SK-N-MC (cell line): ENCODE data around the gene SPCS2.

Source experiments
- DNase-seq: peaks from one replicate; pipeline ENCODE4 v3.0.0-alpha.2; 2011; ENCODE audit warnings: low read depth, low spot score
- H3K27ac ChIP-seq: fragments of 200-600 bp; sonication (generic); 2 replicates; pipeline ENCODE4 v1.5.1; 2016; ENCODE audit warnings: mixed run types
- H3K36me3 ChIP-seq: fragments of 200-600 bp; sonication (generic); 2 replicates; pipeline ENCODE4 v1.6.1; 2017; ENCODE audit warnings: antibody characterized with exemption, low read length, mixed read lengths; ENCODE audit not compliant: insufficient read depth
- H3K4me3 ChIP-seq: fragments of 200-600 bp; sonication (generic); 2 replicates; pipeline ENCODE4 v1.5.1; 2016
- H3K9ac ChIP-seq: fragments of 200-600 bp; sonication (generic); 2 replicates; pipeline ENCODE4 v1.8.0; 2017; ENCODE audit warnings: mixed run types, mixed read lengths; ENCODE audit not compliant: insufficient read length
- H3K9me3 ChIP-seq: fragments of 200-600 bp; sonication (generic); 2 replicates; pipeline ENCODE4 v1.6.1; 2017; ENCODE audit warnings: low read depth, mild to moderate bottlenecking, antibody characterized with exemption, low read length, moderate library complexity, mixed read lengths
- EZH2 ChIP-seq: fragments of 200-600 bp; sonication (generic); IDR thresholded peaks from one replicate; pipeline ENCODE4 v1.6.1; 2017; ENCODE audit warnings: antibody characterized with exemption
- FOXP2 ChIP-seq: optimal IDR thresholded peaks from 2 replicates; pipeline ENCODE3; 2011; ENCODE audit warnings: mild to moderate bottlenecking, moderate library complexity; ENCODE audit not compliant: insufficient read depth; ENCODE audit errors: extremely low read length, control extremely low read depth
- POLR2AphosphoS5 ChIP-seq: IDR thresholded peaks from 2 replicates; pipeline ENCODE4 v1.6.1; 2012; ENCODE audit warnings: mild to moderate bottlenecking, low read depth, low read length, borderline replicate concordance

The SPCS2 gene

DNA sequence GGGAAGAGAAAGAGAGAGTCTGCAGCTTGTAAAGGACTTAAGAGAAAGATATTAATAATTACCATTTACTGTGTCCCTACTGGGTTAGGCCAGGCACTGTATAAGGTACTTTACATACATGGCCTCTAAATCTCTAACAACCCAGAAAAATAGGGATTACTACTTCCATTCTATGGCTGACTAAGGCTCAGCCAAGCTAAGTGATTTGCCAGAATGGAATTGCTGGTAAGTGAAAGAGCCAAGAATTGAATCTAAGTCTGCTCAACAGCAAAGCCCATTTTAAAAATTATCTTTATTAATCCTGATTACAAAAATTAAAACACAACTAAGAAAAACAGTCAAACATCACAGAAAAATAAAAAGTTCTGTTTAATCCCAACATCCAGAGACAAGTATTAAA, 21.6 kb upstream of the SPCS2 start:
- H3K27ac ChIP-seq, result no peak overlapping the region
- no peaks in the 10 kb centered on the region for H3K9me3 ChIP-seq
- TF ChIP-seq EZH2, result no peak
- H3K4me3 ChIP-seq, result no peak overlapping the region
- H3K9ac ChIP-seq, result no peak overlapping the region
- H3K36me3 ChIP-seq, result no peaks in the 10 kb centered on the region
- DNase-seq, result no peak

DNA sequence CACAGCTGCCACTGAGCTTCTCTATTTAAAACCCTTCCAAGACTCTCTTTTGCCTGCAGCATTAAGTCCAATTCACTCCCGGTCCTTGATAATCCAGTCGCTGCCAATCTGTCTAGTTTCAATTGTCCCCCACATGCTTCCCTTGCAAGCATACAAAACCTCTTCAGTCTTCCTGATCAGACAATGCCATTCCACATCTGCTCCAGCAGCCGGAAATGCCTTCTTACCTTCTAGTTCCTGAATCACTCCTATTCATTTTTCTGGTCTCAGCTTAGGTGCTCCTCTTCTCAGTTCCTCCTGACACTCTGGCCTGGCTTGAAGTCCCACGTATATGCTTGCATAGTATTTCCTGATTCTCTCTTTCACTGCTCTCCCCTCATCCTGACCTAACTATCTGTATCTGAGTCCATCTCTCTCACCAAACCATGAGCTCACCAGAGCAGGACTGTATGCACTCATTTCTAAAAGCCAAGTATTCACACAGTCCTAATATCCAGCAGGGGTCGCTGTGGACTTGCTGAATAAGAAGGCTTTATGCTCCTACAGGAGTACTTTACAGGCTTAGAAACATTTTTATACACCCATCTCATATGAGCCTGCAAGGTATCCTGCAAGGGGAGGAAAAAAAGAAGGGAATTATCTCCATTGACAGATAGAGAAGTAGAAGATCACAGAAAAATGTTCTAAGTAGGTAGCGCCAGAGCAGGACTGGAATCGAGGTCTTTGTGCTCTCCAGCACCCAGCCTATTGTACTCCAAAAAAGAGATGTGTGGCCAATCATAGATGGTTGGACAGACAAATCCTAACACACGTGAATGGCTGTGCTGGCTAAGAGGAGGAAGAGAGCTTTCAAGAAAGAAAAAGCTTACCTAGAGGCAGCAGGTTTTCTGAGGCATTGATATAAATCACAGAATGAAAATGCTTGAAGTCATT, 19.4 kb upstream of the SPCS2 start:
- DNase-seq, result peak; percentile 87
- no peak overlapping the region for H3K9ac ChIP-seq
- no peak overlapping the region for H3K4me3 ChIP-seq
- H3K27ac ChIP-seq, result no peak overlapping the region
- no peak for TF ChIP-seq POLR2AphosphoS5
- TF ChIP-seq EZH2, result no peak
- no peak for TF ChIP-seq FOXP2
- H3K9me3 ChIP-seq, result no peaks in the 10 kb centered on the region
- H3K36me3 ChIP-seq, result no peaks in the 10 kb centered on the region; the same call in 1 of the 2 replicates

DNA sequence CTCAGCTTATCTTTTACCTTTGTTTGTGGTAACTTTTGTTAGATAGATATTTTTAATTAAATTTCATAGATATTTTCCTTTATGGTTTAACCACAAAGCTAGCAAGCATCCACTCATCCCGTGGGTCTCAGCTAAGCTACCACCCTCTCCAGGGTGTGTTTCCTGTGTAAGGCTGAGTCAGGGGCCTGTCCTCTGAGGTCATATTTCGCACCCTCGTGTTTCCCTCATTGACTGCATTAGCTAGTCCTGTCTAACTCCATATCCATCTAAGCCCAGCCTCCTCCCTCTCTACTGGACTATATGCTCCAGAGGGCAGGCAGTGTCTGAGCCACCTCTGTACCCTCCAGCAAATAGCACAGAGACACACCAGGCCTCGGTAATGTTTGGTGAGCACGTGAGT, 16.9 kb upstream of the SPCS2 start:
- Histone ChIP-seq H3K9me3 (no peaks in the 10 kb centered on the region), H3K9ac (no peak overlapping the region), H3K4me3 (no peak overlapping the region), H3K36me3 (peaks cover 8% of the 10 kb centered on the region; the same call in 1 of the 2 replicates), H3K27ac (no peak overlapping the region)
- DNase-seq, result no peak
- TF ChIP-seq POLR2AphosphoS5, result no peak
- TF ChIP-seq FOXP2, result no peak

DNA sequence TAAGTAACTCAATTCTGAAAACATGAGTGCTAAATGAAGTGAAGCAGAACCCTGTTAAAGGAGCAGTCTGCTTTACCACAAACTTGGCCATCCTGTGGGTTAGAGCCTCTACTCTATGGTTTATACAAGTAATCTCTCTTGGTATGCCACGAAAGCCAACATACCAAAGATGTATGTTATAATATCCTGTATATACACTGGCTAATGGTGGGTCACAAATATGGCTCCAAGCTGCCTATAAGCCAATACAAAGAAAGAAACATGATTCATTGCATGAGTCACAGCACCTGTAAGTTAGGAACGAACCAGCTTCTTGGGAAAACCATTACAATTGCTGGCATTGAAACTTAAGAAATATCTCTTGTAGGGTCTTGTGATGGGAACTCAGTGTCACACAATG, 16.3 kb upstream of the SPCS2 start:
- Histone ChIP-seq H3K9me3 (no peaks in the 10 kb centered on the region), H3K9ac (no peak overlapping the region), H3K36me3 (peaks cover 8% of the 10 kb centered on the region; the same call in 1 of the 2 replicates), H3K27ac (no peak overlapping the region), H3K4me3 (no peak overlapping the region)
- no peak for DNase-seq
- no peak for TF ChIP-seq POLR2AphosphoS5
- TF ChIP-seq EZH2, result no peak
- no peak for TF ChIP-seq FOXP2

DNA sequence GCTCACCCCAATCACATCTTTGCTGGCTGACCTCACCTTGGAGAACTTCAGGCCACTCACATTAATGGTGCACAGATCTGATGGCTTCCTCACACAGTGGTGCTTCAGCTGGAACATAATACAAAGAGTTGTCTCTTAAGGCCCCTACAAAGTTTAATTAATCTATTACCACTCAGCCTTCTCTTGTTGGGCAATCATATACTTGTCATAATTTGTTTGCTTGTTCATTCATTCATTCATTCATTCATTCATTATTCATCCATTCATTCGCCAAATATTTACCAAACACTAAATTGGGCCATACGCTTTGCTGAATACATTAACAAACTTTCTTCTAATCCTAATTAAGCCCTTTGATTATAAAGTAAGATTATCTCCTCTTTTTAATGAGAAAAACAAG, 15.3 kb upstream of the SPCS2 start:
- H3K9me3 ChIP-seq, result no peaks in the 10 kb centered on the region
- no peak for DNase-seq
- H3K27ac ChIP-seq, result no peak overlapping the region
- H3K4me3 ChIP-seq, result no peak overlapping the region
- no peak overlapping the region for H3K9ac ChIP-seq
- H3K36me3 ChIP-seq, result peaks cover 8% of the 10 kb centered on the region; the same call in 1 of the 2 replicates
- TF ChIP-seq EZH2, result no peak
- TF ChIP-seq POLR2AphosphoS5, result no peak
- TF ChIP-seq FOXP2, result no peak

DNA sequence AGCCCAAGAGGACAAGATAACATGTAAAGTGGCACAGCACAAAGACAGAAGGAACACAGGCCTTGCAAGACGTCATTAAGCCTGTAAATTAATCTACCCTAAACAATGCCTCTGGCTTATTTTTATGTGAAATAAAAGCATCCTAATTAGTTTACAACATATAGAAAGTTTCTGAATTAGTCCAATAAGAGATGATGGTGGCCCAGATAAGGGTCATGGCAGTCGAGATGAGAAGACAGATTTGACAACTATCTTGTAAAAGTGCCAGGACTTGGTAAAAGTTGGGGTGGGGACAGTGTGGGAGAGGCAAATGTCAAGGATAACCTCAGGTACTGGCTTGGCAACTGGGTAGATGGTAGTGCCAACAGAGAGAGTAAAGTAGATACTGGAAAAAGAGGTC, 13.8 kb upstream of the SPCS2 start:
- Histone ChIP-seq H3K9ac (no peak overlapping the region), H3K27ac (no peak overlapping the region), H3K9me3 (no peaks in the 10 kb centered on the region), H3K36me3 (peaks cover 8% of the 10 kb centered on the region; the same call in 1 of the 2 replicates), H3K4me3 (no peak overlapping the region)
- TF ChIP-seq FOXP2 (no peak), EZH2 (no peak), POLR2AphosphoS5 (no peak)
- no peak for DNase-seq

DNA sequence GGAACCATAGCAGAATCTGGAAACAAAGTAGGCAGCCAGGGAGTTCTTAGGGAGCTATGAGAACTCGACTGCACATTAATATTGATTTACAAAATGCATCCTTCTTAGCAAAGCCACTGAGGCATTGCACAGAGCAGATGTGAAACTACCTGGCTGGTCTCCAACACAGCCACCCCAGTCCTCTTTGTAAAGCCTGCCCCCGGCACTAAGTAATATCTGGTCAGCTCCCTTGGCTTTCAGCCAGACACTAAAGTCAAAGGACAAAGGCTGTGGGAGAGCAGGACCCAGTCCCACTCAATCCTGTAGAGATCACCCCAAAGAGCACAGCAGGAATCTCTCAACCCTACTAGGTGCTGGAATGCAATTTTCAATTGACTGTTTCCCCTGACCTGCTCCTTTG, 13.0 kb upstream of the SPCS2 start:
- no peak overlapping the region for H3K27ac ChIP-seq
- peaks cover 8% of the 10 kb centered on the region; the same call in 1 of the 2 replicates for H3K36me3 ChIP-seq
- H3K4me3 ChIP-seq, result no peak overlapping the region
- H3K9me3 ChIP-seq, result no peaks in the 10 kb centered on the region
- TF ChIP-seq EZH2 (no peak), POLR2AphosphoS5 (no peak), FOXP2 (no peak)
- no peak for DNase-seq
- H3K9ac ChIP-seq, result no peak overlapping the region

DNA sequence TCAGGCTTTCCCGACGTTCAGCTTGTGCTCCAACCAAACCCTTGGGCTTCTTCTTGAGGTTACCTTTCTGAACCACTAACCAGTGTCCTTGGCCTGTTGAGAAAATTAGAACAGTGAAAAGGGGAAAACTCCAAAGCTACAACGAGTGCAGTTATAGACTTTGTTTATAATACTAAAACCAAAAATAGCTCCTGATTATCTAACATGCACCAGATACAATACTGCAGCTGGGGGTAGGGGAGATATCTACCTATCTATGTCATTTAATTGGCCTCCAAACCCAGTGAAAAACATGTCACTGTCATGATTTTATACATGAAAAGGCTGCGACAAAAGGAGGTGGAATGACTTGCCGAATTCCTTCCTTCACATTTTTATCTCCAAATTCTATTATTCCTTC, 12.1 kb upstream of the SPCS2 start:
- TF ChIP-seq EZH2, result no peak
- no peak for TF ChIP-seq POLR2AphosphoS5
- TF ChIP-seq FOXP2, result no peak
- peaks cover 8% of the 10 kb centered on the region; the same call in 1 of the 2 replicates for H3K36me3 ChIP-seq
- H3K4me3 ChIP-seq, result no peak overlapping the region
- DNase-seq, result no peak
- no peak overlapping the region for H3K27ac ChIP-seq
- H3K9ac ChIP-seq, result no peak overlapping the region
- no peaks in the 10 kb centered on the region for H3K9me3 ChIP-seq

DNA sequence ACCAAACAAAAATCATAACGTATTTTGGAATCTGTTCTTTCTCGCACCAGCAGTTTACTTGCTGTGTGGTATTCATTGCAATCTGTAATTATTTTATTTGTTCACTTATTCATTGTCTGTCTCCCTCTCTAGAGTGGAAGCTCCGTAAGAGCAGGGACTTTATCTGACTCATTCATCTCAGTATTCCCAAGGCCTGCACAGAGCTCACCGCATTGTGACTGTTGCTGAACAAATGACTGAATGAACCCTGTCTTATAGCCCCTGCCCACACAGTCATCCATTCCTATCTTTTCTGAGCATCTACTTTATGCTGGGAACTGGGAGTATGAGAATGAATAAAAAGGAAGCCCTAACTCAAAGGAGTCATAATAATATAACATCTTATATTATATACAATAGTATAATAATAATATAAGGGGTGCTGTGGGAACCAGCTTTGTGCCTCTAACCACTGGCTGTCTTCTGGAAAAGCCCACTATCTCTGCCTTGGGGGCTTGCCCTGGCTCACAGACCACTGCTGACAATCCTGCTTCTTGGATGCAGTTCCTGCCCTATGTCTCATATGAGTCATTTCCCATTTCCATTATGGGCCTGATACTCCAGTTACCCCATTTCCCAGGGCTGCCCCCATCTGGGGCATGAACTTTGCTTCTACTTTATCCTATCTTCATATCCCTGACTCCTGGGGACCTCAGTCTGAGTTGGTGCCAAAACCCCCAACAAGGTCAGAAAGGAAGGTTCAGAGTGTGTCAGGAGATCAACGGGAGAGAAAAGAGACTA, 11.2 kb upstream of the SPCS2 start:
- no peak overlapping the region for H3K27ac ChIP-seq
- H3K36me3 ChIP-seq, result peaks cover 8% of the 10 kb centered on the region; the same call in 1 of the 2 replicates
- no peak overlapping the region for H3K9ac ChIP-seq

More for the DNA sequence above, 11.2 kb upstream of the SPCS2 start:
- TF ChIP-seq POLR2AphosphoS5 (no peak), FOXP2 (no peak), EZH2 (no peak)
- H3K4me3 ChIP-seq, result no peak overlapping the region
- DNase-seq, result no peak
- H3K9me3 ChIP-seq, result no peaks in the 10 kb centered on the region
